GM19452 (cell line): ENCODE results near the gene SRP9.
"Not testable (repeated sequence)": the region's sequence is repeated elsewhere in the genome, so short reads cannot be mapped to it uniquely, and the experiment has no call there.

ENCODE experiments used
- ATAC-seq: cut with Tn5 transposase; IDR thresholded peaks from one replicate; pipeline ENCODE4 v1.9.1; 2021; ENCODE audit not compliant: unreplicated experiment

The SRP9 gene

GRCh38 chr1:225813214-225813964, 35.8 kb downstream of the SRP9 start:
- no peak for ATAC-seq

DNA sequence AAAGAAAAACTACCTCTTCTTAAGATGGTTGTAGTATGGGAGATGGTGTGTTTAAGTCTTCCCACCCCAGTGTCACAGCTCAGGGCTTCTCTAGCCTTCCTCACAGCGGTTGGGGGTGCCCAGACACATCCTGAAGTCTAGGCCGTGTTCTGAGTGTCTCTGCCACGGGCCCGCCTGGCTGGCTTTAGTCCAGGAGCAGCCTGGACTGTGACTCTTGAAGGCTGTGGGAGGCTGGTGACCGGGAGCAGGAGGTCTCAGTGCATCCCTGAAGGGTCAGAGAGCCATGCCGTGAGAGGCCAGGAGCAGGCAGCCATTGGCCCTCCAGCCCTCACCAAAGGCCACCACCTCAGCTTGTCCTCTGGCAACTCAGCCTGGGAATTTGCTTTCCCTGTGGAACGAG, 36.8 kb downstream of the SRP9 start:
- ATAC-seq, result no peak

- not testable (repeated sequence) for ATAC-seq
These were observed 37.5 kb downstream of the SRP9 start for GRCh38 chr1:225815090-225815489.

DNA sequence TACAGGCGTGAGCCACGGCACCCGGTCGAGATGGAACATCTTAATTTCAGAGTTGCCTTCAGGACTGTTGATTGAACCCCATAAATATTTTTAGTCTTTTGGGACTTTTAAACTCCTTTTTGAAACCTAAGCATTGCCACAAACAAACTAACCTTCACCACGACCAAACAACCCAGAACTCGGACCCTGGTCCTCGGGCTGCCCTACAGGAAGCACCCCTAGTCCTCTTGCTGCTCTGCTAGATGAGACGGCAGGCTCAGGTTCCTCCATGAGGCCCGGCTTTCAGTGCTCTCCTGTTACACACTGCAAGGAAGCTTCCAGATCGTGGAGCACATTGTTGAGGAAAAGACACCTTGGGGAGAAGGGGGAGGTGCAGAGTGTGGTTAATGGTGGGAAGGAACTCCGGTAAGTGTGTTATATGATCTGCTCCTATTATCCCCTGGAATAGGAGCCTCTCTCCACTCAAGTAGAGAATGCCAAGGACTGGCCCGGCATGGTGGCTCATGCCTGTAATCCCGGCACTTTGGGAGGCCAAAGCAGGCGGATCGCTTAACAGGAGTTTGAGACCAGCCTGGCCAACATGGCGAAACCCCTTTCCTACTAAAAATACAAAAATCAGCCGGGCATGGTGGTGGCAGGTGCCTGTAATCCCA, 38.0 kb downstream of the SRP9 start:
- no peak for ATAC-seq

GRCh38 chr1:225816643-225817538, 39.3 kb downstream of the SRP9 start:
- ATAC-seq, result no peak

DNA sequence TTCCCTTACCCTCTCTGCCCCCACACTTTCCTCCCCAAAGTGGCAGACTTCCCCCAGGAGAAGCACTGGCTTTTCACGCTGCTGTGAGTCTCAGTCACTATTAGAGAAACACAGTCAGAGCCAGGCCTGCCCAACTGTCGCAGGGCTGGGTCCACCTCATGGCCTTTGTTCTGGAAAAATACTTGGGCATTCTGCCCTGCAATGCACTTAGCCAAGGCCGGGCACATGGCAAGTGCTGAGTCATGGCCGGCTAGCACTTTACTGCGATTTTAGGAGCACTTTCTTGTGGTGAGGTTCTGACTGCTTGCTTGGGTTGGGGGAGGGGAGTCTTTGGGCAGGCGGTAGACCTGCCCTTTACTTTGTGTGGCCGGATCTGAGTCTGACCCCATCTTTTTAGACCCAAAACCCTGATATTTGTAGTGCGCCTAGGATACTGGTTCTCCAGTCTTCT, 40.0 kb downstream of the SRP9 start:
- ATAC-seq, result no peak

DNA sequence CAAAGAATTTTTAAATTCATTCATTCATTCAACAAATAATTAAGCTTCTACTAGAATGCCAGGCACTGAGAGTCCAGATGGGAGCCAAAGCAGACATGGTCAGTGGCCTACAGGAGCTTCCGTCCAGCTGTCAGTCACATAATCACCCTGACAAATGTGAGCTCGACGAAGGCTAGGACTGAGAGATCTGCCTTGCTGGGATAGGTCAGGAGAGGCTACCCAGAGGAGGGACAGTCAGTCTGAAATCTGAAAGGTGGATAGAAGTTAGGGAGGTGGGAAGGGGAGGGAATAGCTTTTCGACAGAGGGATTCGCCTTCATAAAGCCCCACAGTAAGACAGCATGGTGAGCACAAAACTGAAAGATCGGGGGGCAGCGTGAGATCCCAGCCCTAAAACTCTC, 40.6 kb downstream of the SRP9 start:
- no peak for ATAC-seq

DNA sequence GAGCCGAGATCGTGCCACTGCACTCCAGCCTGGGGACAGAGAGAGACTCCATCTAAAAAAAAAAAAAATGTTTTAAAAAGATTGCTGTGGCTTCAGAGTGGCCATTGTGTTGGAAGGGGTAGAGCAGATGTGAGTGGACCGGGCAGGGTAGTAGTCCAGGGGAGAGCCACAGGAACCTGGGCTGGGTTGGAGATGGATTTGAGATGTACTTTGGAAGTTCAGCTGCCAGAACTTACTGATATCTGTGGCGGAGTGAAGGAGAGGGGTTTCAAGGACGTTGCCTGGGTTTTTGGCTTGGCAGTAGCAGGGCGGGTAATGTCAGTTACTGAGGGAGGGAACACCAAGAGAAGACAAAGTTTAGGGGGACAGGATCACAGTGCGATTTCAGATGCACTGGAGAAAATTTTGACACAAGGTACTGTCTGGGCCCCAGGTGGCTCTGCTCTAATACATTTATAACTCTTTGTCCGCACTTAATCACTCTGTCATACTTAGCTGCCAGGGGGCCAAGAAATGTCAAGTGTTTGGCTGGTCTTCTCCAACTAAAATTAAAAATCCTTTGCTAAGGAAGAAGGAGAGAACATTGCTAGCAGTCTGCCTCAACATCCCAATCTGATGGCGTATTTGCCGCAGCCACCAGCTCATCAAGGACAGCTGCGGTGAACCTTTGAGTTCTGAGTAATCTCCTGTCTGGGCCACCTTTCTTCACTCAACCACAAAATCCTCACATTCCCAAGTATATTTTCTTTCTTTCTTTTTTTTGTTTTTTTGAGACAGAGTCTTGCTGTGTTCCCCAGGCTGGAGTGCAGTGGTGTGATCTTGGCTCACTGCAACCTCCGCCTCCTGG, 41.9 kb downstream of the SRP9 start:
- no peak for ATAC-seq

DNA sequence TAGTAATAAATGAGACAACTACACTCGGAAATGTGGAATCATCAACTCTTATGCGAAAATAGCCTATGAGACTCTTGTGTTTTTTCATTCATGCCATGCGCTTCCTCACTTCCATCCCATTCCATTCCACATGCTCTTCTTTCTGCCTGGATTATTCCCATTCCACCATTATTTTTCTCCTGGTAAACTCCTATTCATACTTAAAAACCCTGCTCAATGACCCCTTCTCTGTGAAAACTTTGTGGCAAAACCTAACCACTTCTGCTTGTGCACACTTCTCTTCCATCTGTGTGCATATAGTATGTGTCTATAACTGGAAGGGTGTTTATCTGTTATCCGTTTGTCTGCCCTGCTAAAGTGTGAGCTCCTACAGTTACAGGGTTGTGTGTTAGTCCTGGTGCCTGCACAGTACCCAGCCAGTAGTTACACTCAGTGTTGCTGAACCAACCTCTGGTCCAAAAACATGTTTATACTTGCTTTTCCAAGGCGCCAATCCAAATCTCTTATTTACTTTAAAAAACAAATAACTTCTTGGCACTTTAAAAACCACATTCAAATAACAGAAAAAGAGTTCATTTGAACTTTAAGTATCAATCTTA, 43.0 kb downstream of the SRP9 start:
- no peak for ATAC-seq

GRCh38 chr1:225822655-225823403, 45.2 kb downstream of the SRP9 start:
- ATAC-seq, result no peak

- ATAC-seq, result no peak
These were observed 46.2 kb downstream of the SRP9 start for GRCh38 chr1:225823811-225824261.

DNA sequence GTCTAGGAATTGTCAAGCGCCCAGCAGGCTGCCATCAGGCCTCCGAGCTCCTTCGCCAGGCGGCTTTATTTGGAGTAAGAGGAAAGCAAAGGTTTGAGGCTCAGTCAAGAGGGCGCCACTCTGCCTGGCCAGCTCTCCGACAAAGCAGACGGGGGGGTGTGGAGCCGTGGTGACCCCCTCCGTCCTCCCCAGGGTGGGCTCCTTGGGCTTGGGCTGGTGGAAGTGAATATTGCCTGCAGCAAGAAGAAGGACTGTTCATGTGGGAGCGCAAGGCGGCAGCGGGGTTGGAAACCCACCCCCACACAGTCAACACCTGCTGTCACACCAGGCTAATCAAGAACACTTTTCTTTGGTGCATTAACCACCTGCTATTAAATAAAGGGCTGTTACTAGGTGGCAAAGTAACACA, 46.9 kb downstream of the SRP9 start:
- no peak for ATAC-seq

- ATAC-seq, result no peak
These were observed 47.5 kb downstream of the SRP9 start for GRCh38 chr1:225825078-225825477.

DNA sequence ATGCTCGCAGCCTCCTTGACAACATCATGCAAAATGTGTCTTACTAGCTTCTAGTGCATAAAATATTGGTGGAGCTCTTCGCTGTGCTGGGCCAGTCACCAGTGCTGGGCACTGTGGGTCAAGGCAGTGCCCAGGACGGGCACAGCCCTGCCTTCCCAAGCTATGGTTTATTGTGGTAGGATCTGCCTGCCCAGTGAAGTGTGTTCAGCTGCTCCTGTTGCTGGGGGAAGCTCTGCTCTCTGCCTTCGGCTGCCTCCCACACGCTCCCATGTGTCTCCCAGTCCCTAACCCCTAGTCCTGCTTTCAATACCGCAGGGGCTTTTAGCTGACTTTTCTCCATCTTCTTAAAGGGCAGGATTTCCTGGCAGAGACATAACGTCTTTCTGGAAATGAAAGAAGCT, 48.0 kb downstream of the SRP9 start:
- ATAC-seq, result no peak

GRCh38 chr1:225827076-225827475, 49.5 kb downstream of the SRP9 start:
- no peak for ATAC-seq

DNA sequence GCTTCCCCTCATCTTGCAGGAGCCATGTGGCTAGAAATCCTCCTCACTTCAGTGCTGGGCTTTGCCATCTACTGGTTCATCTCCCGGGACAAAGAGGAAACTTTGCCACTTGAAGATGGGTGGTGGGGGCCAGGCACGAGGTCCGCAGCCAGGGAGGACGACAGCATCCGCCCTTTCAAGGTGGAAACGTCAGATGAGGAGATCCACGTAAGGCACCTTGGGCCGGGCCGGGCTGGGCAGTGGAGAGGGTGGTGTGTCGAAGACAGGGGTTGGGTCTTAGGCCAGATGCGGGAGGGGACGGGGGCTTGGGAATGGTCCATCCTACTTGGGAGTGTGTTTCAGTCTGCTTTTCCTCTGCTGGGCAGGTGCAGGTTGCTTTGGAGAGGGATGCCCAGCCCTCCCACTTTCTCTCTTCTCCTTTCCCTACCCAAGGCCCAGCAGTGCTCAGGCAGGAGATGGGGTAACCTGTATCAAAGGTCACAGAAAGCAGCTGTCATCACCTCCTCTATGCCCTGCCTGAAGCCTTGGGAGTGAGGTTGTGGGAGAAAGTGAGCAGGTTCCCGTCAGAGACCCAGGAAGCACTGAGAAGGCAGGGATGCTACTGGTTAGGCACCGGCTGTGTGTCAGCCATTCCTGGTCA, 51.2 kb downstream of the SRP9 start:
- ATAC-seq, result no peak

DNA sequence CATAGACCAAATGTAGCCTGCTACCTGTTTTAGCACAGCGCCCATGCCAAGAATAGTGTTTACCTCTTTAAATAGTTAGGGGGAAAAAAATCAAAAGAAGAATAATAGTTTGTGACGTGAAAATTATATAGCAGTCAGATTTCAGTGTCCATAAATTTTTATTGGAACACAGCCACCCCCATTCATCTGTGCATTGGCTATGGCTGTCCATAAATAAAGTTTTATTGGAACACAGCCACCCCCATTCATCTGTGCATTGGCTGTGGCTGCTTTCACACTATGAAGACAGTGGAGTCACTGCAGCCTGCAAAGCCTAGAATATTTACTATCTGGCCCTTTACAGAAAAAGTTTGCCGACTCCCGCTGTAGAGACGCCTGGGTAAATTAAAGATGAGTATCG, 53.2 kb downstream of the SRP9 start:
- no peak for ATAC-seq

- ATAC-seq, result no peak
These were observed 57.0 kb downstream of the SRP9 start for GRCh38 chr1:225834417-225835329.
